ENCODE results near the gene SLC13A3. TPM values are rescaled to one million over a fixed set of nuclear protein-coding genes. Genes with fewer than 3 reads are reported as not detected.

The SLC13A3 gene
- total RNA-seq, 4 donors from 2014 or later = 5.7 to 11.6 (median 9.3) TPM

DNA sequence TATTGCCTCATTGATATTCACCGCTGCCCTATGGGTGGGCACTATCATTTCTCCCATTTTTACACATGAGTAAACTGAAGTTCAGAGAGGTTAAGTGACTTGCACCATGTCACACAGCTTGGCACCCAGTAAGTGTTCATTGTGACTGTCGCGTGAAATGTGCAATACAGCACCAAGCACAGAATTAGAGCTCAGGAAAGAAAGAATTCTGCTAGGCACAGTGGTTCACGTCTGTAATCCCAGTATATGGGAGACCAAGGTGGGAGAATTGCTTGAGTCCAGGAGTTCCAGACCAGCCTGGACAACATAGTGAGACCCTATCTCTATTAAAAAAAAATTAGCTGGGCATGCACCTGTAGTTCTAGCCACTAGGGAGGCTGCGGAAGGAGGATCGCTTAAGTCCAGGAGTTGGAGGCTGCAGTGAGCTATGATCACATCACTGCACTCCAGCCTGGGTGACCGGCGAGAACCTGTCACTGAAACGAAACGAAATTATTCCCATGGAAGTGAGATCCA lies 626 bp downstream of the SLC13A3 start:
- H3K27me3 ChIP-seq = peaks cover 0 to 32% of the 10 kb centered on the region in 2 donors

DNA sequence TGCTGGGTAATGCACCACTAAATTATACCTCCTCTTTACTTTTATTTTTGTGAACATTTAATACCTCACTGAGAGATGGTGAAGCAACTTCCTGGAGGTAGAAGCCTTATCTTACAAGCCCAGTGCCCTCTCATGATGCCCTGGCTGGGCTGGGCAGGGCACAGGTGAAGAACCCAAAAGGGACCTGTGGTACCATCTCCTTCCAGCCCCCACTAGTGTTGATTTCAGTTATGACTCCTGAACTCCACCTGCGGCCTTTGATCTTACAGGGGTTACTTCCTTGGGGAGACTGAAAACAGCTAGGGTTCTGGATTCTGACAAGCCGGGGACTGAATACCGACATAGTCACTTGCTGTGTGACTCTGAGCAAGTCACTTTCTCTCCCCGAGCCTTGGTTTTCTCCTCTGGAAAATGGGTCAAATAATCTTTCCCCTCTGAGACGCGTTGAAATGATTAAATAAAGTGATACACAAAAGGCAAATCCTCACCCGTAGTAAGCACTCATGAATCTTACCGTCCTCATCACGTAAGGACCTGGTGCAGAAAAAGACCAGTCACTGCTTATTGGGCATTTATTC lies 1.2 kb downstream of the SLC13A3 start:
- TF ChIP-seq POLR2A (IDR thresholded peaks at IDR 0.05) (no peak), EP300 (IDR thresholded peaks at IDR 0.05) (no peak)
- TF ChIP-seq, protein P1, sequence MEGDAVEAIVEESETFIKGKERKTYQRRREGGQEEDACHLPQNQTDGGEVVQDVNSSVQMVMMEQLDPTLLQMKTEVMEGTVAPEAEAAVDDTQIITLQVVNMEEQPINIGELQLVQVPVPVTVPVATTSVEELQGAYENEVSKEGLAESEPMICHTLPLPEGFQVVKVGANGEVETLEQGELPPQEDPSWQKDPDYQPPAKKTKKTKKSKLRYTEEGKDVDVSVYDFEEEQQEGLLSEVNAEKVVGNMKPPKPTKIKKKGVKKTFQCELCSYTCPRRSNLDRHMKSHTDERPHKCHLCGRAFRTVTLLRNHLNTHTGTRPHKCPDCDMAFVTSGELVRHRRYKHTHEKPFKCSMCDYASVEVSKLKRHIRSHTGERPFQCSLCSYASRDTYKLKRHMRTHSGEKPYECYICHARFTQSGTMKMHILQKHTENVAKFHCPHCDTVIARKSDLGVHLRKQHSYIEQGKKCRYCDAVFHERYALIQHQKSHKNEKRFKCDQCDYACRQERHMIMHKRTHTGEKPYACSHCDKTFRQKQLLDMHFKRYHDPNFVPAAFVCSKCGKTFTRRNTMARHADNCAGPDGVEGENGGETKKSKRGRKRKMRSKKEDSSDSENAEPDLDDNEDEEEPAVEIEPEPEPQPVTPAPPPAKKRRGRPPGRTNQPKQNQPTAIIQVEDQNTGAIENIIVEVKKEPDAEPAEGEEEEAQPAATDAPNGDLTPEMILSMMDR (IDR thresholded peaks at IDR 0.05) = no peak
- H3K4me3 ChIP-seq = no peak overlapping the region
- H3K4me1 ChIP-seq = peaks cover 0 to 7% (median 0%) of the 10 kb centered on the region in 4 donors
- H3K36me3 ChIP-seq = no peaks in the 10 kb centered on the region
- H3K27ac ChIP-seq = peak overlapping the region in 2 of 4 donors; percentile 37 to 80
- DNase-seq (ENCODE audit: low spot score in 2 of 2) = no peak
- no peaks in the 10 kb centered on the region for H3K9me3 ChIP-seq
- 92% methylated on average over 9 of the region's 9 CpGs for WGBS, 2 donors
- H3K27me3 ChIP-seq = peaks cover 0 to 32% of the 10 kb centered on the region in 2 donors

More for the DNA sequence above, 626 bp downstream of the SLC13A3 start:
- WGBS, 2 donors = 77 to 85% methylated on average over 10 of the region's 10 CpGs
- no peaks in the 10 kb centered on the region for H3K9me3 ChIP-seq
- DNase-seq (ENCODE audit: low spot score in 2 of 2) = no peak
- TF ChIP-seq POLR2A (IDR thresholded peaks at IDR 0.05) (no peak), EP300 (IDR thresholded peaks at IDR 0.05) (no peak)
- TF ChIP-seq, protein P1 (IDR thresholded peaks at IDR 0.05) = no peak
- peaks cover 0 to 7% (median 0%) of the 10 kb centered on the region in 4 donors for H3K4me1 ChIP-seq
- no peaks in the 10 kb centered on the region for H3K36me3 ChIP-seq
- H3K4me3 ChIP-seq = peak overlapping the region in 3 of 4 donors; percentile 3 to 44 (median 8)
- H3K27ac ChIP-seq = peak overlapping the region in 3 of 4 donors; percentile 37 to 80 (median 37)

DNA sequence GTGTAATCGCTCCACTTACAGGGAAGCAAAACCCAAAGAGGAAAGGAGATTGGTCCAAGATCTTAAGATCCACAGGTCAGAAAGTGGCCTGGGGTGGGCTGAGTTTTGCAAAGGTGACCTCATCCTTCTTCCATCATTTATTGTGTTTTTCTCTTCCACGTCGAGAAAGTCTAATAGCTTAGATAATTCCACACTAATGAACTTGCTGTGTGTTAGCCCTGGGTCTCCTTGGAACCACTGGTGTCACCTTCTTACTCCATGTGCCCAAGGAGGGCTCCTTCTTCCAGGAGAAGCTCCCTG lies 1.7 kb downstream of the SLC13A3 start:
- Histone ChIP-seq H3K27me3 (peaks cover 0 to 32% of the 10 kb centered on the region in 2 donors), H3K27ac (peak overlapping the region in 2 of 4 donors; percentile 19 to 80), H3K36me3 (no peaks in the 10 kb centered on the region), H3K4me3 (no peak overlapping the region), H3K4me1 (peaks cover 0 to 7% (median 0%) of the 10 kb centered on the region in 4 donors), H3K9me3 (no peaks in the 10 kb centered on the region)
- WGBS, 2 donors = 51 to 57% methylated on average over 3 of the region's 3 CpGs
- TF ChIP-seq, protein P1 (IDR thresholded peaks at IDR 0.05) = no peak
- TF ChIP-seq POLR2A (IDR thresholded peaks at IDR 0.05) = no peak
- no peak for TF ChIP-seq EP300 (IDR thresholded peaks at IDR 0.05)
- DNase-seq (ENCODE audit: low spot score in 2 of 2) = no peak

DNA sequence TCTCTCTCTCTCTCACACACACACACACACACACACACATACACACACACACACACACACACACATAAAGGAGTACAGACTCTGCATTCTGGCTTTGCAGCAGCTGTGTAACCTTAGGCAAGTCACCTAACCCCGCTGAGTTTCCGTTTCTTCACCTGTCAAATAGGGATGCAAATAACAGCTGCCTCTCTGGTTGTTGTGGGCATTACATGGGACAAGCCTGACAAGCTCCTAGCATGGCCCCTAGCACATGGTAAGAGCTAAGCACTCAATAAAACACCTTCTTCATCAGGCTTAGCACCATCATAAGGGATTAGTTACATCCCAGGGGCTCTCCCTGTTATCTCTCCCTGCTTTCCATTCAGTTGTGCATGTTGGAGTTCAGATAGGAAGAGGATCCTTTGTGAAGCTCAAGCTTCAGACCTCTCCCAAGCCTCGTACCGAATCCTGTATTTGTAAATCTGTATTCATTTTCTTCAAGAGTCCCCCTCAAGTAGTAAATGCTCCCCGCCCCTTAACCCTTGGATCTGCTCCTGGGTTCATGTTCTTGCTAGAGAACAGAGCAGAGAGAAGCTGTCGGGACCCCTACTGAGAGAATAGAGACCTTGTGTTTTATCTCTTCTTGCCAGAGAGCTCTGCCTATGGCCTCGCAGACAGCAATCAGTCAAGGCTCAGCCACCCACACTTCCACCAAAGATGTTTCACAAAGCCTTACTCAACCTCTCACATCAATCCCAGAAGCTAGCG lies 2.2 kb downstream of the SLC13A3 start:
- DNase-seq (ENCODE audit: low spot score in 2 of 2) = no peak
- no peaks in the 10 kb centered on the region for H3K9me3 ChIP-seq
- no peak overlapping the region for H3K4me3 ChIP-seq
- TF ChIP-seq, protein P1 (IDR thresholded peaks at IDR 0.05) = no peak
- TF ChIP-seq EP300 (IDR thresholded peaks at IDR 0.05) = no peak
- TF ChIP-seq POLR2A (IDR thresholded peaks at IDR 0.05) = no peak
- 59 to 64% methylated on average over 8 of the region's 8 CpGs for WGBS, 2 donors
- peaks cover 0 to 7% (median 0%) of the 10 kb centered on the region in 4 donors for H3K4me1 ChIP-seq
- peaks cover 0 to 32% of the 10 kb centered on the region in 2 donors for H3K27me3 ChIP-seq
- H3K36me3 ChIP-seq = no peaks in the 10 kb centered on the region
- peak overlapping the region in 3 of 4 donors; percentile 15 to 80 (median 19) for H3K27ac ChIP-seq

DNA sequence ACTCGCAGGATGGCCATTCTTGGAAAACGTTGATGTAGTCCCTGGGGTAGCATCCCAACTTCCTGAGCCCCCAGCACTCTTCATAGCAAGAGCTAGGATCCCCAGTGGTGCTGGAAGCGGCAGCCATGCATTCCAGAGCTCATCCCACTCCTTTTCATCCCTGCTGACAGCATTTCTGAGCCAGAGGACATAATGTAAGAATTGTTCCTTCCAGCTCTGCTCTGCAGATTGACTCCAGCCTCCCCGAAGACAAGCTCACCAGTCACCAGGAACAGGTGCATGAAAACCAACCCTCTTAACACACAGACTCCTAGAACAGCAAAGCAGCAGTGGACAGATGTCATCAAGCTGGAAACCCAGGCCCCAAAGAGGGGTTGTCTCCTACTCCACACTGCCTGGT lies 3.8 kb downstream of the SLC13A3 start:
- H3K27me3 ChIP-seq = peaks cover 0 to 20% of the 10 kb centered on the region in 2 donors
- no peak for DNase-seq (ENCODE audit: low spot score in 2 of 2)
- no peak for TF ChIP-seq EP300 (IDR thresholded peaks at IDR 0.05)
- no peak for TF ChIP-seq POLR2A (IDR thresholded peaks at IDR 0.05)
- TF ChIP-seq, protein P1 (IDR thresholded peaks at IDR 0.05) = no peak
- 11 to 32% methylated on average over 4 of the region's 4 CpGs for WGBS, 2 donors
- H3K4me1 ChIP-seq = peaks cover 0 to 7% (median 0%) of the 10 kb centered on the region in 4 donors
- no peaks in the 10 kb centered on the region for H3K9me3 ChIP-seq
- H3K4me3 ChIP-seq = no peak overlapping the region
- H3K27ac ChIP-seq = peak overlapping the region in 1 of 4 donors; percentile 80
- H3K36me3 ChIP-seq = no peaks in the 10 kb centered on the region

Data from tibial nerve (tissue), 4 donors.